ENCODE results near the gene USP4.

The USP4 gene

GRCh38 chr3:49296781-49297411 is 43.0 kb downstream of the USP4 start:
- Mint-ChIP-seq H3K36me3 (ENCODE audit: low read depth) (peaks cover 100% of the 10 kb centered on the region), H3K4me1 (ENCODE audit: low read depth) (peaks cover 21% of the 10 kb centered on the region), H3K27me3 (no peaks in the 10 kb centered on the region), H3K27ac (peak overlapping the region; percentile 83), H3K9me3 (no peaks in the 10 kb centered on the region), H3K4me3 (no peak overlapping the region)
- intact Hi-C loops (cut with micrococcal nuclease) = no loop called here

- Mint-ChIP-seq H3K27ac (no peak overlapping the region), H3K4me3 (no peak overlapping the region), H3K4me1 (ENCODE audit: low read depth) (peaks cover 21% of the 10 kb centered on the region), H3K27me3 (no peaks in the 10 kb centered on the region), H3K9me3 (no peaks in the 10 kb centered on the region), H3K36me3 (ENCODE audit: low read depth) (peaks cover 100% of the 10 kb centered on the region)
- intact Hi-C loops (cut with micrococcal nuclease) = loop anchor here (1.0 kb wide), 1 partner anchor 154 kb away; no protein-coding TSS in a partner anchor
These were observed 44.3 kb downstream of the USP4 start for GRCh38 chr3:49295489-49296058.

- Mint-ChIP-seq H3K27ac (no peak overlapping the region), H3K9me3 (no peaks in the 10 kb centered on the region), H3K36me3 (ENCODE audit: low read depth) (peaks cover 100% of the 10 kb centered on the region), H3K27me3 (no peaks in the 10 kb centered on the region), H3K4me3 (no peak overlapping the region), H3K4me1 (ENCODE audit: low read depth) (peaks cover 21% of the 10 kb centered on the region)
- intact Hi-C loops (cut with micrococcal nuclease) = no loop called here
These were observed 45.5 kb downstream of the USP4 start for GRCh38 chr3:49294343-49294742.

GRCh38 chr3:49283997-49284396 is 55.9 kb downstream of the USP4 start:
- no peaks in the 10 kb centered on the region for H3K27me3 Mint-ChIP-seq
- H3K9me3 Mint-ChIP-seq = no peaks in the 10 kb centered on the region
- no peak overlapping the region for H3K4me3 Mint-ChIP-seq
- H3K36me3 Mint-ChIP-seq (ENCODE audit: low read depth) = peaks cover 100% of the 10 kb centered on the region
- H3K4me1 Mint-ChIP-seq (ENCODE audit: low read depth) = no peaks in the 10 kb centered on the region
- intact Hi-C loops (cut with micrococcal nuclease) = no loop called here
- H3K27ac Mint-ChIP-seq = no peak overlapping the region

- Mint-ChIP-seq H3K27ac (no peak overlapping the region), H3K9me3 (no peaks in the 10 kb centered on the region), H3K4me1 (ENCODE audit: low read depth) (peaks cover 26% of the 10 kb centered on the region), H3K36me3 (ENCODE audit: low read depth) (peaks cover 74% of the 10 kb centered on the region), H3K4me3 (no peak overlapping the region), H3K27me3 (no peaks in the 10 kb centered on the region)
- intact Hi-C loops (cut with micrococcal nuclease) = no loop called here
These were observed 60.5 kb downstream of the USP4 start for GRCh38 chr3:49279376-49279775.

GRCh38 chr3:49278548-49278947 is 61.3 kb downstream of the USP4 start:
- no peaks in the 10 kb centered on the region for H3K9me3 Mint-ChIP-seq
- peak overlapping the region; percentile 88 for H3K27ac Mint-ChIP-seq
- H3K4me3 Mint-ChIP-seq = no peak overlapping the region
- H3K27me3 Mint-ChIP-seq = no peaks in the 10 kb centered on the region
- peaks cover 26% of the 10 kb centered on the region for H3K4me1 Mint-ChIP-seq (ENCODE audit: low read depth)
- H3K36me3 Mint-ChIP-seq (ENCODE audit: low read depth) = peaks cover 66% of the 10 kb centered on the region
- intact Hi-C loops (cut with micrococcal nuclease) = no loop called here

GRCh38 chr3:49277383-49277775 is 62.5 kb downstream of the USP4 start:
- Mint-ChIP-seq H3K9me3 (no peaks in the 10 kb centered on the region), H3K27ac (peak overlapping the region; percentile 88), H3K4me3 (peak overlapping the region; percentile 77), H3K27me3 (no peaks in the 10 kb centered on the region), H3K4me1 (ENCODE audit: low read depth) (peaks cover 26% of the 10 kb centered on the region), H3K36me3 (ENCODE audit: low read depth) (peaks cover 66% of the 10 kb centered on the region)
- intact Hi-C loops (cut with micrococcal nuclease) = no loop called here

- Mint-ChIP-seq H3K4me1 (ENCODE audit: low read depth) (peaks cover 26% of the 10 kb centered on the region), H3K9me3 (no peaks in the 10 kb centered on the region), H3K4me3 (peak within 1 kb of the TSS; percentile 77), H3K36me3 (ENCODE audit: low read depth) (peaks cover 62% of the 10 kb centered on the region), H3K27ac (peak within 1 kb of the TSS; percentile 88), H3K27me3 (no peaks in the 10 kb centered on the region)
- intact Hi-C loops (cut with micrococcal nuclease) = loop anchor here (1.0 kb wide), 1 partner anchor 105 kb away; the partner anchor contains the start of gene KLHDC8B
These were observed 63.1 kb downstream of the USP4 start, which contains the start of gene C3orf62 for GRCh38 chr3:49276475-49277382. TSS of gene C3orf62 (minus strand) at chr3:49277232. CDS start at chr3:49276872, 360 bp downstream.

- H3K4me3 Mint-ChIP-seq = no peak overlapping the region
- peaks cover 58% of the 10 kb centered on the region for H3K36me3 Mint-ChIP-seq (ENCODE audit: low read depth)
- H3K27me3 Mint-ChIP-seq = no peaks in the 10 kb centered on the region
- no peaks in the 10 kb centered on the region for H3K9me3 Mint-ChIP-seq
- no peak overlapping the region for H3K27ac Mint-ChIP-seq
- intact Hi-C loops (cut with micrococcal nuclease) = no loop called here
- H3K4me1 Mint-ChIP-seq (ENCODE audit: low read depth) = peaks cover 33% of the 10 kb centered on the region
These were observed 65.9 kb downstream of the USP4 start for GRCh38 chr3:49273825-49274532.

- Mint-ChIP-seq H3K9me3 (no peaks in the 10 kb centered on the region), H3K4me1 (ENCODE audit: low read depth) (peaks cover 13% of the 10 kb centered on the region), H3K4me3 (no peak overlapping the region), H3K27ac (no peak overlapping the region), H3K27me3 (no peaks in the 10 kb centered on the region), H3K36me3 (ENCODE audit: low read depth) (peaks cover 60% of the 10 kb centered on the region)
- intact Hi-C loops (cut with micrococcal nuclease) = no loop called here
These were observed 68.8 kb downstream of the USP4 start for GRCh38 chr3:49271047-49271446.

GRCh38 chr3:49270156-49270500 is 69.7 kb downstream of the USP4 start:
- peak overlapping the region; percentile 14 for H3K27ac Mint-ChIP-seq
- intact Hi-C loops (cut with micrococcal nuclease) = no loop called here
- peaks cover 69% of the 10 kb centered on the region for H3K36me3 Mint-ChIP-seq (ENCODE audit: low read depth)
- H3K4me1 Mint-ChIP-seq (ENCODE audit: low read depth) = peaks cover 7% of the 10 kb centered on the region
- no peaks in the 10 kb centered on the region for H3K9me3 Mint-ChIP-seq
- H3K27me3 Mint-ChIP-seq = no peaks in the 10 kb centered on the region
- H3K4me3 Mint-ChIP-seq = no peak overlapping the region

- intact Hi-C loops (cut with micrococcal nuclease) = no loop called here
These were observed 70.3 kb downstream of the USP4 start for GRCh38 chr3:49269443-49270155.

GRCh38 chr3:49266410-49267095 is 73.3 kb downstream of the USP4 start:
- H3K9me3 Mint-ChIP-seq = no peaks in the 10 kb centered on the region
- no peak overlapping the region for H3K27ac Mint-ChIP-seq
- intact Hi-C loops (cut with micrococcal nuclease) = no loop called here
- peaks cover 7% of the 10 kb centered on the region for H3K4me1 Mint-ChIP-seq (ENCODE audit: low read depth)
- H3K4me3 Mint-ChIP-seq = no peak overlapping the region
- no peaks in the 10 kb centered on the region for H3K27me3 Mint-ChIP-seq
- H3K36me3 Mint-ChIP-seq (ENCODE audit: low read depth) = peaks cover 56% of the 10 kb centered on the region

More at GRCh38 chr3:49269443-49270155, 70.3 kb downstream of the USP4 start:
- Mint-ChIP-seq H3K9me3 (no peaks in the 10 kb centered on the region), H3K4me1 (ENCODE audit: low read depth) (peaks cover 7% of the 10 kb centered on the region), H3K27ac (peak overlapping the region; percentile 14), H3K4me3 (no peak overlapping the region), H3K36me3 (ENCODE audit: low read depth) (peaks cover 72% of the 10 kb centered on the region), H3K27me3 (no peaks in the 10 kb centered on the region)
